HepG2 (cell line): ENCODE results near the gene TBC1D5. TPM values are rescaled to one million over a fixed set of nuclear protein-coding genes. Genes with fewer than 3 reads are reported as not detected.

Experiments
- ATAC-seq: fragments of 200-7000 bp; cut with Tn5 transposase; 3 replicates; pipeline ENCODE4 v1.9.1; 2020; ENCODE audit warnings: mild to moderate bottlenecking, moderate library complexity
- BruUV-seq: library from RNA; stranded (reverse); fragments of 400-500 nt; replicated peaks from 2 replicates; lab custom pipeline; 2021; lab: Mats Ljungman, UMichigan
- CTCF ChIA-PET: fragments of 300-600 bp; formaldehyde crosslinking; extraction: SDS; loops from one replicate; lab custom pipeline; 2021; ENCODE audit warnings: low total read pairs, inconsistent platforms, low intra/inter-chr PET ratio; lab: Yijun Ruan, JAX
- POLR2A ChIA-PET: fragments of 350-600 bp; sonication (Branson Sonifier 250); formaldehyde crosslinking; loops from one replicate; lab custom pipeline; 2020; ENCODE audit warnings: antibody characterized with exemption, inconsistent platforms; lab: Yijun Ruan, JAX
- DNase-seq: peaks from one replicate; pipeline ENCODE4 v3.0.0-alpha.2; 2015; ENCODE audit warnings: low spot score
- FAIRE-seq: peaks from 3 replicates; lab custom pipeline; 2011; peaks lifted over from hg19 to GRCh38; lab: Jason Lieb, UNC
- H2AFZ ChIP-seq: one replicate; pipeline ENCODE4 v1.6.1; 2011; ENCODE audit warnings: low read length, inconsistent platforms
- H3K27ac ChIP-seq: fragments of 300-600 bp; 3 replicates; pipeline ENCODE4 v1.8.0; 2011; ENCODE audit warnings: mixed run types, mild to moderate bottlenecking, mixed read lengths, low read length, inconsistent platforms; ENCODE audit not compliant: insufficient read depth; ENCODE audit errors: extremely low read length
- H3K27me3 ChIP-seq, 2 experiments: fragments of 200-600 bp in 1 of 2; 2 replicates in 1 of 2; 3 replicates in 1 of 2; pipeline versions ENCODE4 v1.6.0 to v1.8.0; 2011; ENCODE audit warnings: low read length in 2 of 2, mild to moderate bottlenecking in 2 of 2, moderate library complexity in 2 of 2, inconsistent platforms in 1 of 2; ENCODE audit not compliant: insufficient read depth in 2 of 2, control insufficient read depth in 1 of 2
- H3K36me3 ChIP-seq, 2 experiments: fragments of 200-600 bp in 1 of 2; replicated peaks in 1 of 2; 2 replicates in 1 of 2; 3 replicates in 1 of 2; pipeline versions ENCODE4 v1.5.1 to v1.8.0; 2011; ENCODE audit warnings: low read length in 2 of 2, inconsistent platforms in 1 of 2; ENCODE audit not compliant: insufficient read depth in 2 of 2, control insufficient read depth in 1 of 2
- H3K4me1 ChIP-seq: 2 replicates; pipeline ENCODE4 v1.5.1; 2012; ENCODE audit warnings: low read length, inconsistent platforms; ENCODE audit not compliant: insufficient read depth
- H3K4me2 ChIP-seq: 2 replicates; pipeline ENCODE4 v1.6.0; 2011; ENCODE audit warnings: low read depth, low read length, inconsistent platforms
- H3K4me3 ChIP-seq, 3 experiments: fragments of 200-600 bp in 1 of 3; sonication (generic), shearing (Covaris generic) in 1 of 3; replicated peaks in 1 of 3; 2 replicates each; pipeline ENCODE4 v1.5.1; 2011 to 2016; ENCODE audit warnings: low read length in 3 of 3, inconsistent platforms in 2 of 3, low read depth in 2 of 3, mild to moderate bottlenecking in 2 of 3, control low read depth in 1 of 3, mixed read lengths in 1 of 3; ENCODE audit not compliant: insufficient read depth in 1 of 3
- H3K79me2 ChIP-seq: one replicate; pipeline ENCODE4 v1.6.1; 2011; ENCODE audit warnings: low read length, inconsistent platforms; ENCODE audit not compliant: insufficient read depth
- H3K9ac ChIP-seq: 2 replicates; pipeline ENCODE4 v1.6.0; 2011; ENCODE audit warnings: mild to moderate bottlenecking, low read depth, low read length, inconsistent platforms; ENCODE audit not compliant: insufficient read depth
- H3K9me3 ChIP-seq: 2 replicates; pipeline ENCODE4 v1.5.1; 2012; ENCODE audit warnings: mild to moderate bottlenecking, low read length
- H4K20me1 ChIP-seq: 2 replicates; pipeline ENCODE4 v1.6.0; 2011; ENCODE audit warnings: inconsistent platforms, mild to moderate bottlenecking, low read length, moderate library complexity; ENCODE audit not compliant: insufficient read depth
- DPF2 ChIP-seq: sonication (generic); formaldehyde crosslinking; IDR thresholded peaks from 2 replicates; pipeline ENCODE4 v1.4.0; 2020; ENCODE audit warnings: mild to moderate bottlenecking, low read depth, missing genetic modification reagents, borderline replicate concordance
- HCFC1 ChIP-seq: fragments of 150-350 bp; IDR thresholded peaks from 2 replicates; pipeline ENCODE4 v1.6.1; 2014; ENCODE audit warnings: low read depth, low read length
- MXD4 ChIP-seq: IDR thresholded peaks from 2 replicates; pipeline ENCODE4 v1.6.1; 2016; ENCODE audit warnings: mild to moderate bottlenecking, missing biosample characterization, missing genetic modification reagents
- THAP9 ChIP-seq: sonication (generic); formaldehyde crosslinking; IDR thresholded peaks from 2 replicates; pipeline ENCODE4; 2020; ENCODE audit warnings: missing genetic modification reagents, mild to moderate bottlenecking, borderline replicate concordance
- ZFP62 ChIP-seq: sonication (generic); formaldehyde crosslinking; IDR thresholded peaks from 2 replicates; pipeline ENCODE4 v1.4.0; 2020; ENCODE audit warnings: missing genetic modification reagents
- ZNF235 ChIP-seq: sonication (generic); formaldehyde crosslinking; IDR thresholded peaks from 2 replicates; pipeline ENCODE4 v1.8.1; 2023; ENCODE audit warnings: mild to moderate bottlenecking, missing genetic modification reagents, borderline replicate concordance
- ZNF556 ChIP-seq: sonication (generic); formaldehyde crosslinking; IDR thresholded peaks from 2 replicates; pipeline ENCODE4 v1.4.0; 2020; ENCODE audit warnings: mild to moderate bottlenecking, missing genetic modification reagents, borderline replicate concordance
- ZZZ3 ChIP-seq: sonication (generic); formaldehyde crosslinking; IDR thresholded peaks from 2 replicates; pipeline ENCODE4 v1.4.0; 2020; ENCODE audit warnings: missing genetic modification reagents, mild to moderate bottlenecking, borderline replicate concordance
- in situ Hi-C: cut with HindIII; loops from 2 replicates; pipeline ENCODE4 v1.10.0; 2017; ENCODE audit warnings: low pct_unique_long_range_greater_than_20kb; ENCODE audit not compliant: extremely low pct_ligation_motif_present
- intact Hi-C: fragments of 100-400 bp; cut with micrococcal nuclease; formaldehyde crosslinking; loops from one replicate; pipeline ENCODE4 v1.10.0; 2022; ENCODE audit not compliant: unreplicated experiment
- polyA plus RNA-seq, 8 experiments: library from polyadenylated mRNA; depleted of rRNA in 3 of 8; stranded (reverse) in 7 of 8; unstranded in 1 of 8; fragments of >200 nt; fragmentation: Illumina TruSeq in 4 of 8; extraction: Trizol in 4 of 8; gene quantifications; 2 replicates each; pipeline versions ENCODE4 v1.2.1 to v1.2.3, GENCODE V29; 2011 to 2016; ENCODE audit warnings: low read depth in 4 of 8, missing spikeins in 1 of 8, mixed read lengths in 1 of 8; ENCODE audit not compliant: insufficient read depth in 1 of 8
- total RNA-seq, 5 experiments: library from RNA; depleted of rRNA; stranded (reverse); fragments of >200 nt; fragmentation: Illumina TruSeq; extraction: Trizol; gene quantifications; 2 replicates each; pipeline ENCODE4 v1.2.3, GENCODE V29; 2016; ENCODE audit warnings: low read depth in 1 of 5

Gene TBC1D5
- total and polyA plus RNA-seq, 2 of the 13 experiments (the other 11 are each of a cell fraction or from before 2014, with no cell fraction given), result 19.2 to 33.3 TPM

GRCh38 chr3:17322106-17322793, 420.2 kb downstream of the TBC1D5 start (continued):
- TF ChIP-seq ZNF235, result no peak
- no peak for TF ChIP-seq MXD4
- TF ChIP-seq ZFP62 (CRISPR knock-in tag), result no peak
- TF ChIP-seq ZZZ3 (CRISPR knock-in tag), result no peak

GRCh38 chr3:17320266-17320665, 422.2 kb downstream of the TBC1D5 start:
- TF ChIP-seq HCFC1 (no peak), DPF2 (CRISPR knock-in tag) (no peak), ZNF556 (CRISPR knock-in tag) (no peak), THAP9 (CRISPR knock-in tag) (no peak)
- Histone ChIP-seq H3K27ac (no peak overlapping the region), H3K9me3 (no peaks in the 10 kb centered on the region), H3K9ac (no peak overlapping the region), H3K79me2 (no peaks in the 10 kb centered on the region), H3K4me3 (no peak overlapping the region), H3K27me3 (no peaks in the 10 kb centered on the region), H3K4me1 (no peaks in the 10 kb centered on the region), H3K36me3 (0 out of 5 replicates have a peak, but pooled peaks cover 0 to 1% of the 10 kb centered on the region in 2 experiments), H2AFZ (no peak overlapping the region), H4K20me1 (no peaks in the 10 kb centered on the region), H3K4me2 (no peak overlapping the region)
- POLR2A ChIA-PET, result no interaction called here
- intact Hi-C loops, result no loop called here
- ATAC-seq (no peak), DNase-seq (no peak), FAIRE-seq (no peak)
- in situ Hi-C loops, result no loop called here
- BruUV-seq, result no TSS peak
- CTCF ChIA-PET, result no interaction called here
